NCI-H1092 (cell line): ENCODE measurements around the gene TRPM3.

Experiments
- DNase-seq: peaks from one replicate; lab custom pipeline; 2025; lab: John Stamatoyannopoulos, UW

The TRPM3 gene

GRCh38 chr9:70485273-70485858 lies 636.1 kb downstream of the TRPM3 start:
- no peak for DNase-seq

- DNase-seq = peak; percentile 56
These were observed 636.9 kb downstream of the TRPM3 start for GRCh38 chr9:70484232-70485130.

- DNase-seq = no peak
These were observed 640.0 kb downstream of the TRPM3 start for GRCh38 chr9:70481471-70481870.

GRCh38 chr9:70480405-70480980 lies 640.9 kb downstream of the TRPM3 start:
- peak; percentile 80 for DNase-seq

- DNase-seq = peak; percentile 57
These were observed 641.5 kb downstream of the TRPM3 start for GRCh38 chr9:70479880-70480291.
